ENCODE measurements around the gene AATF. TPM values are rescaled to one million over a fixed set of nuclear protein-coding genes. Genes with fewer than 3 reads are reported as not detected.

The AATF gene
- total and polyA plus RNA-seq, 2 of the 8 experiments (the other 6 are each of a cell fraction or from before 2014, with no cell fraction given) = 20.1 to 62.8 TPM

GRCh38 chr17:37089956-37090355, 141.2 kb downstream of the AATF start (continued):
- TF ChIP-seq CHD7 (IDR thresholded peaks at IDR 0.05; ENCODE audit: insufficient replicate concordance, low read length) = no peak
- no peak for TF ChIP-seq RFX5 (IDR thresholded peaks at IDR 0.05; ENCODE audit: borderline replicate concordance, low read depth, low read length)
- TF ChIP-seq PHF8 (conservative IDR thresholded peaks at IDR 0.05; ENCODE audit: low read depth, low read length) = no peak
- no peak for TF ChIP-seq RAD21 (IDR thresholded peaks at IDR 0.05 in 1 of 2, conservative IDR thresholded peaks at IDR 0.05 in 1 of 2; ENCODE audit: low read depth in 2 of 2, low read length in 2 of 2)
- no peak for TF ChIP-seq POLR2A (IDR thresholded peaks at IDR 0.05; ENCODE audit: control extremely low read depth in 1 of 2, low read depth in 2 of 2, low read length in 2 of 2)
- TF ChIP-seq NANOG (IDR thresholded peaks at IDR 0.05; ENCODE audit: insufficient read depth, low read depth, low read length, poor library complexity, severe bottlenecking) = no peak
- TF ChIP-seq FOSL1 (IDR thresholded peaks at IDR 0.05; ENCODE audit: insufficient read depth, low read depth, low read length) = no peak
- no peak for TF ChIP-seq TBP (IDR thresholded peaks at IDR 0.05; ENCODE audit: low read depth, low read length)
- TF ChIP-seq SUZ12 (IDR thresholded peaks at IDR 0.05; ENCODE audit: low read length) = no peak
- no peak for TF ChIP-seq CTBP2 (IDR thresholded peaks at IDR 0.05; ENCODE audit: borderline replicate concordance, insufficient read depth, insufficient read length, low read length)

All from H1 (cell line).